GM21786 (cell line): ENCODE results near the gene SNAI1.
"Not testable (repeated sequence)": the region's sequence is repeated elsewhere in the genome, so short reads cannot be mapped to it uniquely, and the experiment has no call there.

Source experiments
- ATAC-seq: cut with Tn5 transposase; IDR thresholded peaks from one replicate; pipeline ENCODE4 v1.9.1; 2021; ENCODE audit not compliant: unreplicated experiment

The SNAI1 gene

DNA sequence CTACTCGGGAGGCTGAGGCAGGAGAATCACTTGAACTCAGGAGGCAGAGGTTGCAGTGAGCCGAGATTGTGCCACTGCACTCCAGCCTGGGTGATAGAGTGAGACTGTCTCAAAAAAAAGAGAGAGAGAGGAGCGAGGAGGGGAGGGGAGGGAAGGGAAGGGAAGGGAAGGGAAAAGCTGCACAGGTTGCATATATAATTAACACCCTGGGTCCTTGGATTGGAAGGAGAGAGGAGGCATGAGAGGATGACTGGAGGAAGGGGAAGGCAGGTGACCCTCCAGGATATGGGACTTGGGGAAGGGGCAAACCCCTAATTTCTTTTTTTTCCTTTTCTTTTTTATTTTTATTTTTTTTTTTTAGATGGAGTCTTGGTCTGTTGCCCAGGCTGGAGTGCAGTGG lies 28.8 kb downstream of the SNAI1 start:
- not testable (repeated sequence) for ATAC-seq

DNA sequence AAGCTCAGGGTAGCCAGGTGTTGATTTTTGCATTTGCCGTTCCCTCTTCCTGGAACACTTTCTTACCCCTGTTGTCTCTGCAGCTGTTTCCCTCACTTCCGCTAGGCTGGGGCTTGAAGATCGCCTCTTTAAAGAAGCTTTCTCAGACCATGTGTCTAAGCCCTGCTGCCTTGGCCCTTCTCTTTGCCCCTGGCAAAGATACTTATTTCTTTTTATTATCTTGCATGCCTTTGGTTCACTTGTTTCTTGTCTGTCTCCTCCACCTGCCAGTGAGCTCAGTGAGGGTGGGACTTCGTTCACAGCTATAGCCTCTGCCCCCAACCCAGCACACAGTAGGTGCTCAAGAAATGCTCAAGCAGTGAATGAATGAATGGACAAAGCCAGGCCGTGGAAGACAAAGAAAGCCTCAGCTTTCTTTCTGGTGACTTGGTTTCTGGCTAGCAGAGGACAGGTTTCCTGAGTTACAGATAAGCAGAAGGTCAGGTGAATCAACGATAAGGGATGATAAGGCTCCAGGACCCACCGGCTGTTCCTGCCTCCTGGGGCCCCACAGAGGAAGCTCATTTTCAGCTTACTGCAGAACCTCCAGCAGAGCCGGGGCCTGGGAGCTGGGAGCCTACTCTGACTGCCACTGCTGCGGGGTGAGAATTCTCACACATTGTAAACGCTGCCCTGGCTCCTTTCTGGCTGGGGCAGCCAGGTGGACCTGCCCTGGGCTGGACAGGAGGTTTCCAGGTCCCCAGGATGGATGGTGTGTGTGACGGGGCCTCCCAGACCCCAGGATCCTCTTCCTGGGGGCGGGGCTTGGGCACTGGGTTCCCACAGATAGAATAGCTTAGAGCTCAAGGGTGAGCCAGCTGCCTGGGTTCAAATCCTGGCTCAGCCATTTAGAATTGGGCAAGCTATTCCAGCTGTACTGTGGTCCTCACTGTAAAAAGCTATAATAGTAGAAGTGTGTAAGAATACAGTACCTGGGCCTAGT lies 29.8 kb downstream of the SNAI1 start:
- ATAC-seq = no peak

DNA sequence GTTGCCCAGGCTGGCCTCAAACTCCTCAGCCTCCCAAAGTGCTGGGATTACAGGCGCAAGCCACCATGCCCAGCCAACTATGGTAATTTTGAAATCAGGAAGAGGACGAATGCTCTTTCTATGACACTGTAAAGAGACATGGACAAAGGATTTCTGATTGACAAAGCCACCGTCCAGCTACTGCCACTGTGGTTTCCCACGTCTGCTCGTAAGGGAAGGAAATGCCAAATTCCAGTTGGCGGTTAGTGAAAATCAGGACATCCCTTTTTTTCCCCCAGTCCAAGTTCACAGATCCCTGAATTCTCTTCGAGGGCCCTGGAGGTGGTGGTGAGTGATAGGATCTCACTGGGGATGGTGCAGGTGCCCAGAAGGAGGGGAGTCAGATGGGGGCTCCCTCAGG lies 31.2 kb downstream of the SNAI1 start:
- no peak for ATAC-seq

DNA sequence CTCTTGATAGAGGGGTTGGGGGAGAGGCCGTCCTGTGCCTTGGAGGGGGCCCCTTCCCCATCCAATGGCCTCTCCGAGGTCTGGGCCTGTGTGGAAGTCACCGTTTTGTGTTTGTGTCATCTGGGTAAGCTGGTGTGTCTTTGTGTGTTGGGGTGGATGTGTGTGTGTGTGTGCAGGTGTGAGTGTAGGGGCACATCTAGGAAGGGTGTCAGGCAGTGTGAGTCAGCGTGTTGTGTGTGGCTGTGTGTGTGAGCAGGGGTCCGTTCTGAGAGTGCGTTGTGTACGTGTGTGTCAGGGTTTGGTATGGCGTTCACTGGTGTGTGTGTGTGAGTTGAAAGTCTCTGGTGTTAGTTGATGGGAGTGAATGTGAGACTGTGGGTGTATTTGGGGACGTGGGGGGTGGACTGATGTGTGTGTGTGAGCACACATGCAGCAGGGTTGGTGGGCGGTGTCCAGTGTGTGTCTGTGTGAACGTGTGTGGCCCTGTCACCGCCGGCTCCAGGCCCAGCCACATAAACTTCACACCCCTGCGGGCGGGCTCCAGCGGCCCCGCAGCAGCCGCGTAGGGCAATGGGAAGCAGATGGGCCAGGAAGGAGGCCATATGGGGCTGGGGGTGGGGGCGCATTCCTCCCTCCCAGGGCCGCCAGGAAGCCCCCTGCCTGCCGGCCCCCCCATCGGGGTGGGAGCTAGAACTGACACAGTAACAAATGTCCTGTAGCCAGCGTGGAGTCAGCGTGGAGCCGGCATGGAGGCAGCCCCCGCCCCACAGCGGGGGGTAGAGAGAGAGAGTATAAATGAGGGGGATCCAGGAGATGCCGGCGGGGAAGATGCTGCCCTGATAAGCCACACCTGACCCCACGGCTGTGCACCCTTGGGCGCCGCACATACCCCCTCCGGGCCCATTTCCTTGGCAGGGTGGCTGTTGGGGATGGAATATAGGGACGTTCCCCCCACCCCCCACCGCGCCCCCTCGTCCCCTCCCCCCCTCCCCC lies 32.1 kb downstream of the SNAI1 start:
- no peak for ATAC-seq

- ATAC-seq = no peak
These were observed 32.8 kb downstream of the SNAI1 start for GRCh38 chr20:50015636-50015992.

DNA sequence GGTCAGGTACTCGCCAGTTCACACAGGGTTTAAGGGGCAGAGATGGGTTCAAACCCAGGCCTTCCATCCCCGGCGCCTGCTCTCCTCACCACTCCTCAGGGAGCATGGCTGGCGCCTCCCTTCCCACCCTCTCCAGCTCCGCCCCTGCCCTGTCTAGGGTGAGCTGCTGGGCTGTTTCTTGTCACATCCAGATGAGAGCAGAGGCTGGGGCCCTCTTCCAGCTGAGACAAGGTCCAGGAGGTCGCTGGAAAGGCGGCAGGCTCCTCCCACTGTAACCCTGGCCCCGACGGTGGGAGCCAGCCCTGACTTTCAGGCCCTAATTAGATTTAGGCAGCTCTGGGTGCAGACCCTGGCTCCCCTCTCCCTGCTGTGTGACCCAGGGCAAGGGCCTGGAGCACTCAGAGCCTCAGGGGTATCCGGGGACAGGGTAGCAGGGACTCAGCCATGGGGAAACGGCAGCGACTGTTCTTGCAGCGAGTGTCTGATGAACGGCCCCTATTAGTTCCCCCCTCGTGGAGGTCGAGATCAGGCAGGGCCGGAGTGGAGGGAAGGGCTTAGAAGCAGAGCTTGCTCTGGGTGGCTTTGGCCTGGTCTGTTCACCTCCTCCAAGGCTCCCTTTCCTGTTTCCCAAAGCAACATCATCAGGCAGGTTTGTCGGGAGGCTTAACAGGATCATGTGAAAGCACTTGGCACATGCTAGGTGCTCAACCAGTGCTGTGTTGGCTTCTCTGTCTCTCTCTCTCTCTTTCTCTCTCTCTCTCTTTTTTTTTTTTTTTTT lies 33.4 kb downstream of the SNAI1 start:
- ATAC-seq = no peak

DNA sequence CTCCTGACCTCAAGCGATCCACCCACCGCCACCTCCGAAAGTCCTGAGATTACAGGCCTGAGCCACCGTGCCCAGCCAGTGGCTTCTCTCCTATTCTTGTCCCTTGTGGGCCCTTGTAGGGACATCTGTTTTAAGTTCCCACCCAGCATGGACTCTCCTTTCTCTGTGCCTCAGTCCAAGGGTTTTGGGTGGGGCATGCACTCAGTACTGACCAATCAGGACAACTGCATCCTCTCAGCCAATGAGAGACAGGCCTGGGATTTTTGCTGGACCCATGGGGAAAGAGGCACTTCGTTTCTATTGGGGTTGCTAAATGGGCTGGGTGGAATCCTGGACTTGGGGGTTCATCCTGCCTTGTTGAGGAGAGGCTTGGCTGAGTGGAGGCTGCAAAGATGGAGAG lies 34.4 kb downstream of the SNAI1 start:
- ATAC-seq = no peak

DNA sequence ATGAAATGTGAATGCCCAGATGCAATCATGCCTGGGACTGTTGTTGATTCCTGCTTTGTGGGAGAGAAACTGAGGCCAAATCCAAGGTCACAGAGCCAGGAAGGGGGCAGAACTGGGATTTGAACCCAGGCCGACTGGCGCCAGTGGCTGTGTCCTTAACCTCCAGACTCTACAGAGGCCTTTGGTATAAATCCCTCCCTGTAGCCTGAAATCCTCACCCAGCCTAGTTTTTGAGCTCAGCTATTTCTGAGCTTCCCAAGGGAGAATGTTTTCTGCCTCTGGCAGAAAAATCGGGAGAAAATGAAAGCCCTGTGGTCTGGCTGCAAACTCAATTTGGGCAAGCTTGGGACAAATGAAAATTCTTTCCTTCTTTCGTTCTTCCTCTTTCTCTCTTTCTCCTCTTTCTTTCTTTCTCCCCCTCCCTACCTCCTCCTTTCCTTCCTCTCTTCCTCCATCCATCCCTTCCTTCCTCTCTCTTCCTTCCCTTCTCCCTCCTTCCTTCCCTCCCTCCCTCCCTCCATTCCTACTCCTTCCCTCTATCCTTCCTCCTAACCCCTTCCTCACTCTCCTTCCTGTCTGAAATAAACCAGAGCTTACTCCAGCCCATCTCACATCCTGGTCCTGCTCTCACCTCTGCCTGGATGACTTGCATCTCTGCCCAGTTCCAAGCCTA lies 34.9 kb downstream of the SNAI1 start:
- no peak for ATAC-seq

- ATAC-seq = no peak
These were observed 36.9 kb downstream of the SNAI1 start for GRCh38 chr20:50019466-50020256.

GRCh38 chr20:50020288-50020687 lies 37.5 kb downstream of the SNAI1 start:
- no peak for ATAC-seq

DNA sequence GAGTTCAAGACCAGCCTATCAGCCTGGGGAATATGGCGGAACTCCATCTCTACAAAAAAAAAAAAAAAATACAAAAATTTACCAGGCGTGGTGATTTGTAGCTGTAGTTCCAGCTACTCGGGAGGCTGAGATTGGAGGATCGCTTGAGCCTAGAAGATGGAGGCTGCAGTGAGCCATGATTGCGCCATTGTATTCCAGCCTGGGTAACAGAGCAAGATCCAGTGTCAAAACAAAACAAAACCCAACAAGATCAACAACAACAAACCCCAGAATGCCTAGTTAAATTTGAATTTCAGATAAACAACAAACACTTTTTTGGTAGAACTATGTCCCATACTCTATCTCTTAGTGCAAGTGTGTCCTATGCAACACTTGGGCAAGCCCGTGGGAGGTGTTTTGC lies 39.9 kb downstream of the SNAI1 start:
- ATAC-seq = no peak

DNA sequence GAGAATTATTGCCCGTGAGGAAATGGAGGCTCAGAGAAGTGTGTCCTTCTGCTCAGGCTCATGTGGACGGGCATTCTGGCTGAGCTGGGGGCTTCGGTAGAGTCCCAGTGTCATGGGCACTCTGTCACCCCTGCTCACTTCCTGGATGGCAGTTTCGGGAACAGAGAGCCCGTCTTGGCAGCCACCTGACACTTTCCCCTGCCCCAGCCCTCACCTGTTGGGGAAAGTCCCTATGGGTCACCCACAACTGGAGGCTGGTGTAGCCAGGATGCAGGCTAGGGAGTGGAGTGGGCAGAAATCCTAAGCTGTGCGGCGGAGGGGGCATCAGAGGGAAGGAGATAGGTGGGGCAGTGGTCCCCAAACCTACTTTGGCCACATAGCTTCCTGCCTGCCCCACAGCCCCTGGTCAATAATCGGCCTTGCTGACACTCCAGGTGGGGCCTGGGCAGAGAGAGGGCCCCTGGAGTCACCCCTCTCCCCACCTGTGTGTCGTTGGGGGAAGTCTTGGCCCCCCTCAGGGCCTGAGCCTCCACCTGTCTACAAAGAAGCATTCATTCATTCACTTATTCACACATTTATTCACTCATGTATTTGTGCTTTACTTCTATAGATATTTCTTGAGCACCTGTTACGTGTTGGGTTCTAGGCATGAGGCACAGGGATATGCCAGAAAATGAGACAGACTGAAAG lies 40.5 kb downstream of the SNAI1 start:
- peak; percentile 47 for ATAC-seq

DNA sequence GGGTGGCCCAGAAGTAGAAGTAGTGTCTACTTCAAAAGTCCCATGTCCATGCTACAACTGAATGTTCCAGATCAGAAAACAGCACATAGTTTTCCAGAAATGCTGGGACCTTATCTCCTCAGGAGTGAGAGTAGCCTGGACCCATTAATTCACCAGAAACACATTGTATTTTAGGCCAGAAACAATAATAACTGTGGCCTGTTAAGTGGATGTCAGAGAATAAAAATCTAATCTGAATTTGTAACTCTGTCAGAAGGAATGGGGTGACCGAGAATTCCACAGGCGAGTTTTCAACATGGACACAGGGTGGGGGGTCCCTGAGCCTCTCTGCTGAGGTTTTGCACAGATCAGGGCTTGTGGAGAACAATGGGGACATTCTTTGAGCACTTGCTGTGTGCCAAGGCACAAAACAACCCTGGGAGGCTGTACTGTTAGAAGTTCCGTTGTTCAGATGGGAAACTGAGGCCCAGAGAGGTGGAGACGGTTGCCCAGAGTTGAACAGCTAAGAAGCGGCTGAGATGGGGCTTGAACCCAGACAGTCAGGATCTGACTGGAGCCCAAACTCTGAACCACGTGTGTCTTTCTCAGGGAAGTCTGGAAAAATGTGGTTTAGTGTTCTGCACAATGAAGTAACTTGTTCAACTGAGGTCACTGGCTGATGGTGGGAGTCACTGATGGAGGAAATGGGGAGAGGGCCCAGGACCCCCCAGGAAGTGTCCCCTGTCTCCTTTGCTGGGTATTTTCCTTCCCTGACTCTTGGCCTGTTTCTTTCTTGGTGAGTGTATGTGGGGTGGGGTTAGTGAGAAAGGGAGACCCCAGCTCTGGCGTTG lies 44.2 kb downstream of the SNAI1 start:
- no peak for ATAC-seq

GRCh38 chr20:50027611-50028105 lies 44.9 kb downstream of the SNAI1 start:
- no peak for ATAC-seq

DNA sequence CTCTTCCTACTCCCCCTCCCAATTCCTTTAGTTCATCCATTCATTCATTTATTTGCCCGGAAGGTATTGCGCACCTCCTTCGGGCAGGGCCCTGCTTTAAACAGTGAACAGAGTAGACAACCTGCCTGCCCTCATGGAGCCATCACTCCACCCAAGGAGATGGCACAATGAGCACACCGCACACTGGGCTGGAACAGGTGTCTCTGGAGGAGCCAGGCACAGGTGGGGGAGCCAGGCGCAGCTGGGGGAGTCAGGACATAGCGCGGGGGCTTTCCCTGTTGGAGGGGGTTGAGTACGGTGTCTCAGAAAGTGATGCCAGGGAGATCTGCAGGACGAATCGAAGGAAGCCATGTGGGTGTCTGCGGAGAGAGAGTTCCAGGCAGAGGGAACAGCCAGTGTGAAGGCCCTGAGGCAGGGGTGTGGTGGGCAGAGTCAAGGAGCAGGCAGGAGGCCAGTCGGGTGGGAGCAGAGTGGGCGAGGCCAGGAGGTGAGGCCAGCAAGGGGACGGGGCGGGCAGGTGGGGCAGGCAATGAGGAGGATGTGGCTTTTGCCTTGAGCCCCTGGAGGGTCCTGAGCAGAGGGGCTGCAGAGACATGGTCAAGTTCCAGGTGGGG lies 46.4 kb downstream of the SNAI1 start:
- no peak for ATAC-seq

- no peak for ATAC-seq
These were observed 47.1 kb downstream of the SNAI1 start for GRCh38 chr20:50029697-50030461.
